GM18909 (cell line): ENCODE data around the gene SERPINA4.

Experiments
- ATAC-seq: cut with Tn5 transposase; IDR thresholded peaks from one replicate; pipeline ENCODE4 v1.9.1; 2021; ENCODE audit warnings: mild to moderate bottlenecking; ENCODE audit not compliant: unreplicated experiment, poor library complexity

The SERPINA4 gene, protein sequence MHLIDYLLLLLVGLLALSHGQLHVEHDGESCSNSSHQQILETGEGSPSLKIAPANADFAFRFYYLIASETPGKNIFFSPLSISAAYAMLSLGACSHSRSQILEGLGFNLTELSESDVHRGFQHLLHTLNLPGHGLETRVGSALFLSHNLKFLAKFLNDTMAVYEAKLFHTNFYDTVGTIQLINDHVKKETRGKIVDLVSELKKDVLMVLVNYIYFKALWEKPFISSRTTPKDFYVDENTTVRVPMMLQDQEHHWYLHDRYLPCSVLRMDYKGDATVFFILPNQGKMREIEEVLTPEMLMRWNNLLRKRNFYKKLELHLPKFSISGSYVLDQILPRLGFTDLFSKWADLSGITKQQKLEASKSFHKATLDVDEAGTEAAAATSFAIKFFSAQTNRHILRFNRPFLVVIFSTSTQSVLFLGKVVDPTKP

DNA sequence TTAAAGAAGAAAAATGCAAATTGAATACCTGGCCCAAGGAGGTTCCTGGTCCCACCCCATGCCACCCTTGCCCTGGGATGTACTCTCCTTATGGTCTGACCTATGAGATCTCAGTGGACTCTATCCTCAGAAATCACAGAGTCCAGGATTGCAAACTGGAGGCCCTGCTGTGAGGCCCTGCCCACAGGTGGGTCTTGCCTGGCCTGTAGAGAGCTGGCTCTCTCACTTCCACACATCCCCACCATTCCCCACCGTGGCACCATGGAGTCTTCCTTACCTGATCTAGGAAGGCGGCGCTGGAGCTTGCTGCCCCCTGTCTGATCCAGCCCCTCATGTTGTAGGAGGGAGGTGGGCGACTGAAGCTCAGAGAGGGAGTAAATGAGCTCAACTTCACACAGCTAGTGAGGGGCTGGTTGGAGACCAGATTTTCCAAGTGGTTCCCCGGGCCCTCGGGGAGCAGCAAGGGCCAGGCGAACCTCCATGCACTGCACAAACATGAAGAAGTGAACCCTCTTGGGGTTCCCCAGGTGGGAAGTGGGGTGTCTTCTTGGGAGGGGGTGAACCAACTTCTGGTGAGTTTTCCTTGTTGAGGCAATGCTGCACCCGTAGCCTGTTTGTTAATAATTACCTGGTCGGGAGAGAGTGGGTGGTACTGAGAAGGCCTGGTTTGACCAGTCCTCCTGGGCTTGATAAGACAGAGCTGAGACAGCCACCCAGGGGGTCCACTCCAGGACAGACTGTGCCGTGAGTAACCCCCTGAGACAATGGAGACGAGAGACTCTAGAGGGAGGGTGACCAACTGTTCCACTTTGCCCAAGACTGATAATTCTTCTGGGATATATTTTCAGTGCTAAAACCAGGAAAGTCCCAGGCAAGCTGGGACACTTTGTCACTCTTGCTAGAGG, at the start of gene SERPINA4:
SERPINA4 (plus strand) TSS at position 692 of the 905 bp plus-strand sequence. CDS start 2,041 bp downstream, outside the sequence.
- no peak for ATAC-seq

DNA sequence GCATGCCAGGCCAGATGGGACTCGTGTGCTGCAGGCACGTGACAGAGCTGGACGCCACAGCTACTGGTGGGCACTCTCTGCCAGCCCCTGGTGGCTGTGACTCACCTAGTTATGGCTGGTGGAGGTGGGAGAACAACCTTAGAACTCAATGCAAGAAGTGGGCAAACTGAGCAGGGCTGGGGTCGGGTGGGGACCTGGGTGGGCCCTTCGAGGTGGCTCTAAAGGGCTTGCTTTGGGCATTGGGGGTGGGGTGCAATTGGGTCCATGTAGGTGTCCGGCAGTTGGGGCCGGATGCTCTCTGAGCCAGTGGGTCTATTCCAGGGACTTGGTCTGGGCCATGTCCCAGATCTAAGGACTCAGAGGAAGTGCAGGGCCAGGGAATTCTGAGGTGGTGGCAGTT, 46.9 kb upstream of the SERPINA4 start:
- ATAC-seq: no peak

DNA sequence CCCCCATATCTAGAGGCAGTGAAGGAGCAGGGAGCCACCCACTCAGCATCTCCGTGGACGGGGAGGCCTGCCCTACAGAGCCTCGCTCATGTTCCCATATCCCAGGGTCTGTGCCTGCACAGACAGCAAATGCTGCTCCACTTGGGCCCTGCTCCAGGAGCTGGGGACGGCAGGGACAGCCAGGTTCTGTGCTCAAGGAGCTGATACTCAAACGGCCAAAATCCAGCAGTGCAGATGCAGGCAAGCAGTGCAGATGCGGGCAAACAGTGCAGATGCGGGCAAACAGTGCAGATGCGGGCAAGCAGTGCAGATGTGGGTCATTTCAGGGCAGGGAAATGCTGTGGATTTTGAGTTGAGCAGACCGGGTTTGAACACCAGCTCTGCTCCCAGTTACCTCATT, 45.8 kb upstream of the SERPINA4 start:
- ATAC-seq: no peak

DNA sequence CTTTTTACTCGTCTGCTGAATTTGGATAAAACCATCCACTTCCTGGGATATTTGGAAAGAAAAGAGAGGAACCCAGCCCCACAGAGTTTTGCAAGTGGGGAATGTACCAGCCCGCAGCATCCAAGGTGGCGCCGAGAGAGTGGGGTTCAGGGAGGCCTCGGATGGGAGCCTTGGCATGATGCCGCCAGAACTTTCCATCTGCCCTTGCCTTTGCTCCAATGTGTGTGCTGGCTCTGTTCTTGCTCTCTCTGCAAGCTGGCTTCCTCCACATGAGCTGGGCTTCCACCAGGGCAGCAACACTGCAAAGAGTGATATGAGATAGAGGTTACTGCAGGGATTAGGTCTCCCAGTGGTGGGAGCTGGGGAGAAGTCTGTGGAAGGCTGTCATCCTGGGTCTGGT, 45.4 kb upstream of the SERPINA4 start:
- ATAC-seq: no peak

DNA sequence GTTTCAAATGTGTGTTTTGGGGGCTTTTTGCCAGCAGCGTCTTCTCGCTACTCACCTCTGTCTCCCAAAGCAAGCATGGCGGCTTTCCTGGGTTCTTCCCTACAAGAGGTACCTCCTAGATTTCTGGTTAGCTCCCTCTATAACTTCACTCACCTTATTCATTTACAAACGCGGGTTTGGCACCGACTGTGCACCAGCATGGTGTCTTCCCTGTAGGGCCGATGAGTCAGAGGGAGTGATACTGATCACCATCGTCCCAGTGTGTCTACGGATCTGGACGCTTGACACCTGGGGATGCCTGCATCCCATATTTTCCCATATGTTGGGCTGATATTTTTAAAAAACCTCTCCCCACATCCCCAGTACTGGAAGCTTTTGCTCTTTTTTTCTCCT, 44.0 kb upstream of the SERPINA4 start:
- ATAC-seq: no peak

DNA sequence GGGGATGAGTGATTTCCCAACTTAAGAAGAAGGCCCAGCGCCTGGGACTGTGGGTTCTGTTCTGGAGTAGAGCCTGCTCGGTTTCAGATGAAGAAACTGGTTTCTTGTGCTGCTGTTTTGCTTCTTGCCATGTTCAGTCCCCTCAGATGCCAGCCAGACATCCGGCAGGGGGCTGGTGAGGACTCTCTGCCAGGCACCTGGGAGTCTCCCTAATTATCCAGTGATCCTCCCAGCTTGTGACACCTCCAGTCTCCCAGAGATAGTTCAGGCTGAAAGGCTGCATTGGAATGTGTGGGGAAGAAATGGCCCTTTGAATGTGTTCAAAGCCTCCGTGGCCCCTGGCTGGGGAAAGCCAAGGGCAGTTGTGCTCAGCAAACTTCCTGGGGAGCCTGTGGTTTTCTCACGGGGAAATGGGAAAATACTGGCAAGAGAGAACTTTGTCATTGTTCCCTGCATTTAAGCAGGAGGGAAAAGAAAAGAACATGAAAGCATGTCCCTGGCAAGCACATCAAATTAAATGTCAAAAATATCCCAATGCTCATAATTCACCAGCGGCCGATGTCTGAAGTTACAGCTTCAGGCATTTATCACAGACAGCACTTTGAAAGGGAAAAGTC, 43.5 kb upstream of the SERPINA4 start:
- no peak for ATAC-seq

DNA sequence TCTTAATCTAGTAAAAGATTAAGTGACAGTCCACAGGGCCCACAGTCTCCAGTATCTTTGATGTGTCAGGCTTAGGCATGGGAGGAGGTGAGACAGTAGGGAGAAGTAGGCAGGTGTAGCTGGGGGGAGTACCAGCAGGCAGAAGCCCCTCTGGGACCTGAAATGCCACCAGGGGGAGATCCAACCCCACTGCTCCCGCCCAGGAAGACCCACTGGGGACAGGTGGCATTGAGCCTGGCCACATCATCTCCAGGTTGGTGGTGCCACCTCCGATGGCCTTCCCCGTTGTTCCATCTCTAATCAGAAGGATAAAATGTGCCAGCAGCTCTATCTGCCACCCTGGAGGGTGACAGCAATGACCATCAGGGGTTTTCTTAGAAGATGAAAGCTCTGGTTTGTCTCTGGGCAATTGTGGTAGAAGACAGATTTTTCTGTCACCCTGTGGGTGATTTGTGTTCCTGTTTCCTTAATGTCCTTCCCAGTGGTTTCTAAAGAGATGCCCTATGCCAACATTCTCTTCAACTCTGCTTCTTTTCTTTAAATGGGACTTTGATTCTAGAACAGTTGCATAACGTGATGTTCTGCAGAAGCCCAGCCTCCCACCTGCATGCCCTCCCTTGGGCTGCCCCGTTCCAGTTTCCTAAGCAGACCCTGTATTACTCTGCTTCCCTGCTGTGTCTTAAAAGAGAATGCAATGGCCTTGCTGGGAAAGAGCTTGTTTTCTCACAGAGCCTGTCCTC, 39.7 kb upstream of the SERPINA4 start:
- no peak for ATAC-seq

DNA sequence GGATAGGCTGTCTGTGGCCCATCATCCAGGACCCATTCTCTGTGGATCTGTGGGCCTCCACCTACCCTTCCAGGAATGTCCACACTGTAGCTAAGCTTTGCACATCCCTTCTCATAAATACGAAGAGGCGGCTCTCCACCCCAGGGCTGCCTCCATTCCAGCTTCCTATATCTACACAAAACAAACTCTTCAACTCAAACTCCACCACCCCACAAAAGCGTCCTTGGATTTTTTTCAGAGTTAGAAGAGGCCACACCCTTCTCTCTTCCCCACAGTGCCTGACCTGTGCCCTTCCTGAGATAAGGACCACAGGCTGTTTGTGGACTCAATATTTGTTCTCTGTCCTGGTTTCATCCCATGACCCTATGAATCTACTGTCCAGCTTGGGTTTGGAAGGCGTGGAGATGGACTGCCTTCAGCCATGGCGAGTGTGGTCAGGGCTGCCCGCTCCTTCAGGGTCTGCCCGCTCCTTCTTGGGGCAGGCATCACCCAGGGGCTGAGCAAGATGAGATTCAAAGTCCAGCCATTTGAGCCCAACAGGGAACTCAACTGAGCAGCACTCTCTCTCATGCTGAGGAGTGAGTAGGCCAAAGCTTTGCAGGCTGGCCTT, 39.0 kb upstream of the SERPINA4 start:
- ATAC-seq: no peak

DNA sequence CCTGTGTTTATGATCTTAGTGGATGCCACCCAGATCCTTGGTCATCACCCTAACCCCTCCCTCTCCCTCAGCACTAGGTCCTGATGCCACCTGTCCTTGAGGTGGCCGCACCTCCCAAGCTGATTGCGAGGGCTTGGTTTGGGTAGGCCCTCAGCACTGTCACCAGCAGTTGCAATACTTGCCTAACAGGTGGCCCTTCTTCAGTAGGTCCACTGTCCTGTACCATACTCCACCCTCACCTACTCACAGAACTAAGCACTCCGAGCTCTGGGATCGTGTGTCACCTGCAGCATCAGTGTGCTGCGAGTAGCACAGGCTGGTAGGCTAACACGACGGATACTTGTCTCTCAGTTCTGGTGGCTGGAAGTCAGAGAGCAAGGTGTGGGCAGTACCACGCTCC, 38.0 kb upstream of the SERPINA4 start:
- ATAC-seq: no peak

DNA sequence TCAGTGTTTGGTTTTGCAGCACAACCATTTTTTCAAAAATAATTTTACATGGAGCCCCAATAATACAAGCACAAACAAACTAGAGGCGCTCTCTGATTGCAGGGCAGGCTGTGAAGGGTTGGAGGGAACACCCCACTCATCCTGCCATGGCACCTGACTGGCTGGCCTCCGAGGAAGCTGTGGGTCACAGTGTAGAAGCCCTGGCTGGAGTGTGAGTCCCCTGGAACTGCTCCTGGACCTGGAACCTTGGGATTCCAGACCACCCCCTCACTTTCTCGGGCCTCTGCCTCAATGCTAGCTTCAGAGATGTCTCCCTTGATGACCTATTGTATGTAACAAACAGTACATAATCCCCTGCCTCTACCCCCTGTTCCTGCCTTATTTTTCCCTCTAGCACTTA, 37.1 kb upstream of the SERPINA4 start:
- ATAC-seq: no peak

DNA sequence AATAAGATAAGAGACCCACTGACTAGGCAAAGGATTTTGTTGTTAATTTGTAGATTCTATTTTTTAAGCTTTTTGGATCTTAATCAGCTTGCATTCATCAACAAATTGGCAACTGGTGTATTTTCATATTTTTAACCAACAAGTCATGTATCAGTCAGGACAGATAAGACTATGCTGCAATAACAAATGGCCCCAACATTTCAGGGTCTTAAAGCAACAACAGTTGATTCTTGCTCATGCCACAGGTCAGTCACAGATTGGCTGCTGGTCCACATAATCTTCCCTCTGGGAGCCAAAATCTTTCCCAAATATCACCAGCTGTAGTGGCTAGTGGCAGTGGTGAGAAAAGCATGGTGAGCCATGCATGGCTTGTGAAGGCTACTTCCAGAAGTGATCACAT, 30.1 kb upstream of the SERPINA4 start:
- ATAC-seq: no peak

DNA sequence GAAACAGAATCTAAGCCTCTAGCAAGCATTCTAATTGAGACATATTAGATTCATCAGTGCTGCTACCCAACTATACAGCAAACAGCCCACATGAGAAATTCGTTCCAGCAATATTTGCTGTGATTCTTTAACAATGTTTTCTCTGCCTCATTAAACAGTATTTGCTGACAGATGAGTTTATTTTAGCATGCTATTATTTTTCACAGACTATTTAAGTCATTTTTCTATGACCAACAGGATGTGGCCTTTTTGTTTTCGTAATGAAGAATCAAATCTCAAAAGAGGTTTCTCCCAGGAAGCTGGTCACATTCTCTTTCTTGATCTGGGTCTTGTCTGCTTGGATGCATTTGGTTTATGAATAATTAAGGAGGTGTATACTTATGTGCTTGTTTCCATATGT, 28.8 kb upstream of the SERPINA4 start:
- ATAC-seq: no peak

DNA sequence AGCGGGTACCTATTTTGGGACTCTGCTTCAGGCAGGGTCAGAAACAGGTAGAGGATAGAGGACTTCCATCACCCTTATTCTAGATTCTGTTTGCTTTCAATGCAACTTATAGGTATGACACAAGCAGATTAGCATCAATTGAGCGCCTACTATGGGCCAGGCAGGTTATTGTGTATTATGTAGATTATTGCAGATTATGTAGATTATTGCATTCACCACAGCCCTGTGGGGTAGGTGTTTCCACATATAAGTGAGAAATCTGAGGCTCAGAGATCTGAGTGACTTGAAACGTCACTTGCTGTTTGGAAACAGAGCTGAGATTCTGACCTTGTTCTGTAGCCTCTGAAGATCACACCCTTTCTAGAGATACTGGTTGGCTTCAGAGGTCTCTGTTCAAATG, 25.7 kb upstream of the SERPINA4 start:
- no peak for ATAC-seq

DNA sequence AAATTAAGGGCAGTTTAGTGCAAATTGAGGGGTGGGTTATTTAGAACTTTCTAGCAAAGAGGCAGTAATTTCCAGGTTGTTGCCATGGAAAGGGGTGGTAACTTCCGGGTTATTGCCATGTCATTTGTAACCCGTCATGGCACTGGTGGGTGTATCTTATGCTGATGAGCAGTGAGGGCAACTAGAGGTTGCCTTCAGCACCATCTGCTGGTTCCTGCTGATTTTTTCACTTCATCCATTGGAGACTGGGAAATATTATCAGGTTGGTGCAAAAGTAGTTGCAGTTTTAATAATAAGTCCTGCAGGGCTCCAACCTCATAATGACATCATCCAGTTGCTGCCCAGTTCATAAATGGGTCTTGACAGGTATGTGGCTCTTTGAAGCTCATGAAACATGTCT, 24.4 kb upstream of the SERPINA4 start:
- ATAC-seq: no peak

DNA sequence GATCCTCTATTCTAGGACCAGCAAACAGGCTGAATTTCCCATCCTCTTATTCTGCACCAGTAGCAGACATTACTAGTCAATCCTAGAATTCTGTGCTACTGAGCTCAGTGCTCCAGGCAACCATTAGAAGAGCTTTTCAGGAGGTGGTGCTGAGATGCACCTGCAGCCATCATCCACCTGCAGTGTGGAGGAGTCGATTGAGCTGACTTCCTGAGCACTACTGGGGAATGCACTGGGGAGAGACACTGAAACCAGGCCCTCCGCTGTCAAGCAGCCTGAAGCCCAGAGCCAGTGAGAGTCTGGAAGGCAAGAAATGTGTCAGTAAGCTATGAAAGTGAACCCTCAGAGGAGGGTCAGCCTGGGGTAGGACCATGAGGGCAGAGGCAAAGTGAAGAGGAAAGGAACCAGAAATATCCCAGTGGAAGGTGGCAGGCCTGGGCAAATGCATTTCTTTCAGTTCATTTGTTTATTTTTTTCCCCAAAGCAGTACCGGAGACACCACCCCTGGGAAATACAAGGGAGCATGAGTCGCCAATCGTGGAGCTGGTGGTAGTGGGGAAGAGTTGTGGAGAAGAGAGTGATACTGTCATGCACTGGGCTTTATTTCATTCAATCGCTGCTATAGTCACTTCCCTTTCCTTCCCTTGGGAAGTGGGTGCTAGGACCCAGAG, 23.0 kb upstream of the SERPINA4 start:
- ATAC-seq: no peak

DNA sequence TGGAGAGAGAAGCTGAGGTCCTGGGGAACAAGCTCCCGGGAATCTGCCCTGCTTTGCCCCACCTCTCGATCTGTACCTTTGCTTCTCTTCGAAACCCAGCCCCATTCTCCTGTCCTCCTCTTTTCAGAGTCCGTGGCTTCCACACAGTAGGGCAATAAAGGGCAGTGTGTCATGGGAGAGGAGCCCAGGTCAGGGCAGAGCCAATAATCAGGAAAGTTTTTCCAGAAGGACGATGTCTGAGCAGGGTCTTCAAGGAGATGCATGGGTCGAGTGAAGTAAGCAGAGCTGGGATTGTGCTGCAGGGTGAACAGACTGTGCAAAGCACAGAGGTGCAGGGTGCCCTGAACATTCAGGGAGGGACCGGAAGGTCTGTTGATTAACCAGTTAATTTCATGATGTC, 22.1 kb upstream of the SERPINA4 start:
- ATAC-seq: no peak

DNA sequence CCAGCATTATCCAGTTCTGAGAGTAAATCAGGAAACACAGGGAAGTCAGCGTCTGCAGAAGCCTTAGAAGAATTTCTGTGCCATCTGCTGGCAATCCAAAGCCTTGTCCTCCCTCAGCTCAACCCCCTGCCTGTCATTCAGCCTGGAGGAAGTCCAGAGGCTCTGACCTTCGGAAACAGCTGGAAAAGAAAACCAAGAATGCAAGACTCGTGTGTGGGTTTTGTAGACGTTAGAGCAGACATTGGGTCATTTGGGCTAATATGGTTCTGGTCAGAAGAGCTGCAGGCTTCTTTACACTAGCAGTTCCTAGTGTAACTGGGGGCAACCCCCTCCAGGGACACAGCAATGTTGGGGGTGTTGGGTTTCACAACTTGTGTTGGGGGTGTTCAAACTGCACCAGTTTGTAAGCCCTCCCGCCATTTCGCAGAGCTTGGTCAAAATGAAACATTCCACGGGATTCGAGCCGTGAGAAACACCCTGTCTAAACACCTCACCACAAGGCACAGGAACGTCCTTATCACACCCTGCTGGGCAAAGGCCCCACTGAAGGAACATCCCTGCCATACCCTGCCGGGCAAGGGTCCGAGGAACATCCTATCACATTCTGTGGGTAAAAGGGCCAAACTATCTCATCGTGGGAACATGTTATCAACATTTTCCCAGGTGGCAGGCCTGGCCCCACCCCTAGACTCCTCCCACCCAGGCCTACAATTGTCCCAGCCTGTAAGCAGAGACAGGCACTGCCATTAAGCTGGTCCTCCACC, 21.0 kb upstream of the SERPINA4 start:
- ATAC-seq: no peak

DNA sequence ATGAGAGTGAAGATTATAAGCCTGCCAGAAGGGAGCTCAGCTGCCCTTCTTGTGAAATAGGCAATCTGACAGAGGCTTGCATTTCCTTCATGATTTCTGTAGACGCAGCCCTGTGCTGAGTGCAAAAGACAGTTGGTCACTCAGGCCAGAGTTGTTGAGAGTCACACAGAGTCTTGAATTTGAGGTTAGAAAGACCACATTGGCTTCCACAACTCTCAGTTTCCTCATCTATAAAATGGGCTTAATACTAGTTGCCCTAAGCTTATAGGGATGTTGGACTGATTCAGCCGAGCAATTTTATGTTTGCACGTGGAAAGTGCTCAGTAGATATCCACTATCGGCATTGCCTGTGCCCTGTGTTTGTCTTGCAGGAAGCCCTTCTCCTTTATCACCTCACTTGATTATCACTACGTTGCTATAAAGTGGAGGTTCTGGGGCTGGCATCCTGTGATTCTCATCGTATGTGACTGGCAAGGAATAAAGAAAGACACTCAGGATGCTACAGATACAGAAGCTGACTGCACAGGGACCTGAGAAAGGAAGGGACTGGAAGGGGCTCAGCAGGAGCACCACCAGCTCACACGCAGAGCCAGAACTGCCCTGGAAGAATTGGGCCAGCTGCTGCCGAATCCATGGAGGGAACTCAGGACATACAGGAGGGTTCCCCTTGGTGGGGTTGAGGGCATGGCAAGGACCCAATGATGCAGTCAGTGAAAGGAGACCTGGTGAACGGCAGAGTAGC, 19.8 kb upstream of the SERPINA4 start:
- no peak for ATAC-seq
